ENCODE results near the gene HTR2C.

GRCh38 chrX:114924856-114925255 lies 341.0 kb downstream of the HTR2C start:
- TF ChIP-seq, protein P1, sequence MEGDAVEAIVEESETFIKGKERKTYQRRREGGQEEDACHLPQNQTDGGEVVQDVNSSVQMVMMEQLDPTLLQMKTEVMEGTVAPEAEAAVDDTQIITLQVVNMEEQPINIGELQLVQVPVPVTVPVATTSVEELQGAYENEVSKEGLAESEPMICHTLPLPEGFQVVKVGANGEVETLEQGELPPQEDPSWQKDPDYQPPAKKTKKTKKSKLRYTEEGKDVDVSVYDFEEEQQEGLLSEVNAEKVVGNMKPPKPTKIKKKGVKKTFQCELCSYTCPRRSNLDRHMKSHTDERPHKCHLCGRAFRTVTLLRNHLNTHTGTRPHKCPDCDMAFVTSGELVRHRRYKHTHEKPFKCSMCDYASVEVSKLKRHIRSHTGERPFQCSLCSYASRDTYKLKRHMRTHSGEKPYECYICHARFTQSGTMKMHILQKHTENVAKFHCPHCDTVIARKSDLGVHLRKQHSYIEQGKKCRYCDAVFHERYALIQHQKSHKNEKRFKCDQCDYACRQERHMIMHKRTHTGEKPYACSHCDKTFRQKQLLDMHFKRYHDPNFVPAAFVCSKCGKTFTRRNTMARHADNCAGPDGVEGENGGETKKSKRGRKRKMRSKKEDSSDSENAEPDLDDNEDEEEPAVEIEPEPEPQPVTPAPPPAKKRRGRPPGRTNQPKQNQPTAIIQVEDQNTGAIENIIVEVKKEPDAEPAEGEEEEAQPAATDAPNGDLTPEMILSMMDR (conservative IDR thresholded peaks at IDR 0.05 in 1 of 2, IDR thresholded peaks at IDR 0.05 in 1 of 2; ENCODE audit: extremely low read depth in 1 of 2, insufficient read depth in 1 of 2, low read depth in 1 of 2, low read length in 2 of 2) = no peak
- TF ChIP-seq EZH2 (IDR thresholded peaks at IDR 0.05; ENCODE audit: borderline replicate concordance, low read length) = no peak

Measured in mammary epithelial cell (primary cell).